Right forelimb (tissue), 1 donor: ENCODE results near the gene BDNF.

Experiments
- DNase-seq: peaks from one replicate; pipeline ENCODE4 v3.0.0-alpha.2; 2018

The BDNF gene

DNA sequence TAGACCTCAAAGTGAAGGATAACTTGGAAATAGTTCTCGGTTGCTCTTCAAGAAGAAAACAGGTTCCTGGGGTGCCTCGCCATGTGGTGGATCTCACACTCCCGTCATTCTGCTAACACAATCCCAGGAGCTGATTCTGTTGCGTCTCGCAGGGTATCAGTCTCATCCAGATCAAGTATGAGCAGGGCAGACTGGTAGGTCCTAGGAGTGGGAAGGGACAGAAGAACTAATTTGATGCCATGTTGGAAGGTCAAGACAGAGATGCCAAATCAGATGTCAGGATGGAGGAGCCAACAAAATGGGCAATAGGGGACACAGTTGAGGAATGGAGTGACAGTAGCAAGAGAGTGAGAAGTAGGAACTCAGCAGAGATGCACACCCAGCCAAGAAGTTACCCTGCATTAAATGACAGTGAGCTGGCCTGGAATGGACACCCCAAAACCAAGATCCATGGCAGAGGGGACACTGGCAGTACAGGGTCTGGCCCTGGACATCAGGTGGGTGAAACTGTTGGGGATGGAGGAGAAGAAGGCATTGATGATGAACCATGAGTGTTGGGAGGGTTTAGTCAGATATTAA lies 76.2 kb downstream of the BDNF start:
- DNase-seq: no peak

DNA sequence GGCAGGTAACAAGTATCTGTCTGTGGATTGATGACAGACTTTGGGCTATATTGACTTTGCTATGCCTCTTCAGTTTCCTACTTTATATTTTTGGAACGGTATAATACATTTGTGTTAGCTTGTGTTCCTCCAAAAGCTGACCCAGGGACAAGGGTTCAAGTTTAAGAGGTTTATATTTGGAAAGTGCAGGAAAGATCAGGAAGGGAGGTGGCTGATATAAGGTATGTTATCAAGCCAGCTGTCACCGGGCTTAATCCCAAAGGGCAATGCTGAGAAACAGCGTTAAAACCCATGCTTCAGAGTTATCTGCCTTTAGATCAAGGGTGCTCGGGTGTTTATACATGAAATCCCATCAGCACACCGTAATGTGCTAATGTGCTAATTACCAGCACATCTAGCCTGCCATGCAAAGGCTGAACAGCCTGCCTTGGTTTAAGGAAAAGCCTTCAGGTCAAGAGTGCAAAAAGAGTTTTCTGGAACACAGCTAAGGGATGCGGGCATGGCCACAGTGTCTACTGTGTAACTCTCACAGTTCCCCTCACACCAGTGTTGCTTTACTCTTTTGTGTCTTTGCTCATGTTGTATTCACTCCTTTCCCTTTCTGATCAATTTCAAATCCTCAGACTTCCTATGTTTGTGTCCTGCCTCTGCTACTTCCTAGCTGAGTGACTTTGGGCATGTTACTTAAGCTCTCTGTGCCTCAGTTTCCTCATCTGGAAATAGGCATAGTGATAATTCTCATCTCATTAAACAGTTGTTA lies 77.5 kb downstream of the BDNF start:
- no peak for DNase-seq

DNA sequence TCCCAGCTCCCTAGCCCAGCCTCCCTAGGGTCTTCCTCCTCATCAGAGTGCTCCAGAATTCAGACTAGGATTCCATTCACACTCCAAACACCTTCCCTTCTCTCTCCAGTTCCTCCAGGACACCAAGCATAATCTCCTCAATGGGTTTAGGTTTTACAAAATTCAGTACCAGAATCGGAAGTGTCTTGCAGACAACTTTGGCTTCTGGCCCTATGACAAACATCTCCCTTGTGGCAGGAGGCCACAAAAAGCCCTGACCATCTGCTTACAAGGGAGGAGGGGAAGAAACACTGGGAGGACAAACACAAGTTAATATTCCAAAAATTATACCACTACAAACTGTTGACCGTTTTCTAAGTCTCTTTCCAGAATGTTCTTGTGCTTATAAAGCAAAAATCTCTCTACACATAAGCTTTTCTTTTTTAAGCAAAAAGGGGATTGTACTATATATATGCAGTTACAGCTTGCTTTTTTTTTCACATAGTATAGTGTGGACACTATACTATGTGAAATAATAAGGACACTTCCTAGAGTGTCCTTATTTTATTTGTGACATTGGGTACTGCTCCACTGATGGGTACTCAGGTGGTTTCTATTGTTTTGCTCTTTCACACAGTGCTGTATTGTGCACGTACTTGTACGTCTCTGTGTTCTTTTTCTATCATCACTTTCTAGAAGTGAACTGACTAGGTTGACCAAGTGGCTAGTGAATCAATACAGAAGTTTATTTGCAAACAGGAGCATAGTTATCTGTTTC lies 78.7 kb downstream of the BDNF start:
- no peak for DNase-seq

DNA sequence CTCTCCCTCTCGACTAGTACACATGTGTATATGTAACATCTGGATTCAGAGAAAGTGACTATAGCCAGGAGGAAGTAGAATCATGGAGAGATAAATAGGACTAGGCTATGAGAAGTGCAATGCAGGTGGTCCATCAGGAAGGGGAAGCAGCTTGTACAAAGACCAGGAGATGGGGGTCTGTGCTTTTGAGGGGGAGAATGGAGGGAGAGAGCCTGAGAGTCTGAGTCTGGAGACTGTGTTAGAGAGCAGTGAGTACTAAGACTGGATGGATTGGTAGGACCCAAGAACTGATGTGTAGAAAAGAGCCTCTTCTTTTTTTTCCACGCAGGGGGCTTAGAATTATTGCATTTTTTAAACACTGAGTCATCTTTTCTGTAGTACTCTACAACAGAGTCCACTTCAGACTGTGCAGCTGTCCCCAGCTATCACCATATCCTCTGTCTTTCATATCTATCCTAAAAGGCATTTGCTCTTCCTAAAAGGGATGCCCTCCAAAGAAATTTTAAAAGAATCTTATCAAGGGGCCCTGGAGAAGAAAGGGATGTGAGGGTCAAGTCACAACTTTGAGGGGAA lies 80.4 kb downstream of the BDNF start:
- no peak for DNase-seq

DNA sequence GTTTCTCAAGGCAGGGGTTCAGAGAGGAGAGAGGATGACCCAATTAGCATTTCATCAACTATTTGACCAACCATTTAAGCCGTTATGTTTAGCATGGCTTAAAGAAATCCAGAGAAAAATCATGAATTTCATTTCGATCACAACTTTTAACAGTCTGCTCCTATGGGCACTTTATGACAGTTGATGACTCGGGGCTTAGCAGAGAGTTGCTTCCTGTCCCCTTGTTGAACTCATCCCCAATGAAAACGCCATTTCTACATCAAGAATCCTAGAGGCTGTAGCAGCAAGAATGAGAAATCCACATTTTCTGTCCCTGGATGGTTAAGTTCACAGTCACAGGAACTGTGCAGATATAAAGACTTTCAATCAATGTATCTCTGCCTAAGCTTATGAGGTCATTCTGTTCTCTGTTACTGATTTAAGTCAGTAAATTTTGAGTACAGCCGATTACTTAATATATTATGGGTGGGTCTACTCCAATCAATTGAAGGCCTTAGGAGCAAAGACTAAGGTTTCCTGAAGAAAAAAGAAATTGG lies 81.1 kb downstream of the BDNF start:
- DNase-seq: no peak

DNA sequence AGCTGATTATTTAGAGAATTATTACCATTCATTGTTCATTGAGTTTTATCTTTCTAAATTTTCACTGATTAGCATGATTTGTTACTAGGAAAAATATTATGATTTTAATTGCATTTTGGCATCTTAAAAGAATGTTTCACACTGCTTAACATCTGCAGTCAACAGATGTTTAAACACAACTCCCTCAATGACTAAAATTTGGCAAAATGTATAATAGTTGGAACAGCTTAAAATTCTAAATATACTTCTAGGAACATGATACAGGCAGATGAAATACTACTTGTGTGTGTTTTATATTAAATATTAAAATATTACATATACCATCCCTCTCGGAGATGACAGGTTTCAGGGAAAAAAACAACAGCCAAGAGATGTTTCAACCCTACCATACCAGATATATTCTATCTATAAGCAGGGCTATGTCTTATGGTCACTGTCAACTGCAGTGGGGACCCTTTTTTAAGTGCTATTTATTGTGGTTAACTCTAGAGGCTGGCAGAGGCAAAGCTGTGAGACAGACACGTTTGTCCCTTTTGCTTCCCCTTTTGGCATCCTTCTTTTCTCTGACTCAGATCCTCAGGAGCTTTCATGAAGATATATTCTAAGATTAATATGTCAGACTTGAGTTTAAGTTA lies 81.9 kb downstream of the BDNF start:
- no peak for DNase-seq

DNA sequence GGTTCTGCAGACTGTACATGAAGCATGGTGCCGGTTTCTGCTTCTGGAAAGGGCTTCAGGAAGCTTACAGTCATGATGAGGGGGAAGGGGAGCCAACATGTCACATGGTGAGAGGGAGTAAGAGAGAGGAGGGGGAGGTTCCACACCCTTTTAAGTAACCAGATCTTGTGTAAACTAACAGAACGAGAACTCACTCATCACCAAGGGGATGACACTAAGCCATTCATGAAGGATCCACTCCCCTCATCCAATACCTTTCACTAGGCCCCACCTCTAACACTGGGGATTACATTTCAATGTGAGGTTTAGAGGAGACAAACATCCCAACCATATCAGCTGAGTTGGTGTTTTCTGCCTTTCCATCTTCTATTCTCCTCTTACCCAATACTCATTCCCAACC lies 83.5 kb downstream of the BDNF start:
- DNase-seq: no peak

DNA sequence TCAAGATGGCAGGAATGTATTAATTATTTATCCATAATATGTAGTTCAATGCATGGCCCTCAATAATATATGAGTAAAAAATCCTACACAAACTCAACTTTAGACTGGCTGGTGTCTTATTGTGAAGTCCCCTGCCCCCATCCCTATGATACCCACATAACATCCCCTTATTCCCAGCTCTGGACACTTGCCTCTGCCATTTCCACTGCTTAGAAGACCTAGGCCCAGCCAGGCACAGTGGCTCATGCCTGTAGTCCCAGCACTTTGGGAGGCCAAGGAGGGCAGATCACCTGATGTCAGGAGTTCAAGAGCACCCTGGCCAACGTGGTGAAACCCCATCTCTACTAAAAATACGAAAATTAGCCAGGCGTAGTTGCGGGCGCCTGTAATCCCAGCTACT lies 84.4 kb downstream of the BDNF start:
- no peak for DNase-seq

DNA sequence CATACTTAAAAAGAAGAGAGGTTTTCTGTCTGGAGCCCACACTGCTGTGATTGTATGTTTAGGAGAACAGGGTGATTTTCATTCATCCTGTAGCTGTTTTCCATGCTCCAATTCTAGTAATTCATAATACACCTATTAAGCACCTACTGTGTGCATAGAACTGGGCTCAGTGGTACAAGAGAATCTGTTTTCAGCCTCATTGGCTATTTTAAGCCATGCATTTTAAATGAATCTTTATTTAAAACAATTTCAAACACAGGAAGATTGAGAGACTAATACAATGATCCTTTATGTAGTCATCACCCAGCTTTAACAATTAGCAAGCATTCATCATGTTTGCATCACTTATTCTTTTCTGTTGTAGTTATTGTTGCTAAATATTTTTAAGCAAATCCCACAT lies 86.2 kb downstream of the BDNF start:
- no peak for DNase-seq

DNA sequence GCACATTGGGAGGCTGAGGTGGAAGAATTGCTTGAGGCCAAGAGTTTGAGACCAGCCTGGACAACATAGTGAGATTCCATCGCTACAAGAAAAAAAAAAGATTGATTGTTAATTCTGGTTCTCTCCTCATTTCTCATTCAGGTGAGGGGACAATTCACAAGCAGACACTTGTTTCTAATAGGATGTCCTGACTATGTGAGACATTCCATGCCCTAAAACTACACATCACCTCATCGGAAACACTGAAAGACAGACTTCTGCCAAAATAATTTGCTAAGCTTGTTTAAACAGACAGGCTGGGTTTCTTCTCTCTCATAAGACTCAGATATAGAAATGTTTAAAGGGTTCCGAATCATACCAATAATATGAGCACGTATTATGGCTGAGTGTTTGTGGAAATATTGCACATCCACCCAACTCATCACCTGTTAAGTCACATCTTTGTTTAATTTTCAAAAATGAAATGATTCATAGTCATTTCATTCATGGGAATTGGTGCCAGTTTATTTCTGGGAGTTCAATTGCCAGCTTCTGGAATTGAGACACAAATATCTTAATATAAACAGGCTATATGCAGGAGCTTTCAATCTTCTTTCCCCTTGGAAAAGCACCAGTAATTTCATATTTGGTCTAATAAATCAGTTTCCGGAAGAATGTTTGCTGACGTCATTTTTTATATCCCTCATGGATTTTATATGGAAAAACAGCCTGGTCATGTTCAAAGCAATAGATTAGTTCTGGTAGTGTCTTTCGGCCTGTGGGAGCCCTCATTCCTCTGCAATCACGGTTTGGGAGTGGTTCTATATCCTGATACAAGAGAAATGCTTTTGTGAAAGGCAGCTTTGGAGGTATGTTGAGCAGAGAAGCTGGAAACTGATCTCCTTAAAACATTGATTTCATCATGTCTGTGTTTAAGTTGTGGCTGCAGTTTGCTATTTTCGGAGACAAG lies 87.0 kb downstream of the BDNF start:
- DNase-seq: no peak

DNA sequence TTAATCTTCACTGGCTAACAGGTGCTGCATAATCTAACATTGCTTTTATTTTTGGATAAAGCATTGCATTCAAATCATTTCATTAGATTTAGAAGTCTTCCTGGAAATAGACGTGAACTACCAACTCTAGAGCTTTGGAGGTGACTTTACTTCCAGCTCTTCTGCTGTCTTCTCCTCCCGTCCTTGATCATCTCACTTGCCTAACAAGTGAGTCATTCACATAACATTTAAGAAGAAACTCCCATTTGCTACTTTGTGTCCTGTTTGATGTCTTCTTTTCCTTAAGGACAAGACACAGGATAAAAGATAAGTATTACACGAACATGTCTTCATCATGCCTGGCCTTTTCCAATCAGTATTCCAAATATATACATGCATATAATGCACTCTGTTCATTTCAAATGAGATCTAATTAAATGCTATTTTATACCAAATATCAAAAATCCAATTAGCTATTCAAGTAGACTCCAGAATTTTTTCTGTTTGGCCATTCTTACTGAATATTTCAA lies 88.3 kb downstream of the BDNF start:
- no peak for DNase-seq

DNA sequence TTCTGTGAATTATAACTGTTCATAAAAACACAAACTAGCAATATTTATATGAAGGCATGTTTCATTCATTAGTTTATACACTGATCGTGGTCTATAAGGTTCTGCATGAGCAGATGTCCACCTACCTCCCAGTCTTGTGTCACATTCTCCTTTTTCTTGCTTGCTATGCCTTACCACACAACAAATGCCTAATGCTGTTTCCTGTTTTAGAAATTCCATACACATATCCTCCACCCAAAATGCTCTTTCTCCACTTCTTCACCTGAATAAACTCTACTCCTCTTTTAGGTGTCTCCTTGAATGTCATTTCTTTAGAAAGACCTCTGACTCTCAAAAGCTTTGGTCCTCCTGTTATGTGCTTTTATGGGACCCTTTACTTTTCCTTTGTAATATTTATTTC lies 88.9 kb downstream of the BDNF start:
- no peak for DNase-seq

DNA sequence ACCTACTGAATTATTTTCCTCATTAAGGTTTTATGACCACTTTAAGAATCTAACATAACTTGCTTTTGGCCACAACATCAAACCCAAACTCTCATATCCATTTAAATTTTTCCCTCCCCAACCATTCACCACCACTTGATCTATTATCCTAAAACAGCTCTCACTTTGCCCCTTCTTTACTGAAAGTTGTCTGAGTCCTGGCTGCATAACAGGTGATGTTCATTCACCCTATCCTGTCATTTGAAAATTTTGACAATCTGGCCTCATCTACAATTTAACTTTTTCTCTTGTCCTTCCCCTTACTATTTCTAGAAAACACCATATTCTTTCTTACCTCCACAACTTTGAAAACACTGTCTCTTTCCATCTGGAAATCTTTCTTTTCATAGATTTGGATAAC lies 89.3 kb downstream of the BDNF start:
- DNase-seq: no peak

DNA sequence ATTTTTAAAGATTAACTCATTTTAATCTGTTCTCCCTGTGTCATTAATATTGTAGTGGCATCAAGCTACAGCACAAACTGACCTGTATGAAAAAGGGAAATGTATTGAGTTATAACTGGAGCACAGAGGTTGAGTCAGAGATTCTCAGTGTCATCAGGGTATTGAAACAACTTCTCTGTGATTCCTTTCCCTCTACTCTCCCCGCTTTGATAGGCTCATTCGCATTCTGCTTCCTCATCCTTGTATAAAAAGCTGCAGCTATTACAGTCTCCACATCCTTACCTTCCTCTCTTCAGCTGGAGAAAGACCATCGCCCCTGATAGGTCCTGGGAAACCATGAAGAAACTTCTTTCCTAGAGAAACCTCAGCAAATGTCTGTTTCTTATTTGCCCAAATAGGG lies 90.0 kb downstream of the BDNF start:
- no peak for DNase-seq

DNA sequence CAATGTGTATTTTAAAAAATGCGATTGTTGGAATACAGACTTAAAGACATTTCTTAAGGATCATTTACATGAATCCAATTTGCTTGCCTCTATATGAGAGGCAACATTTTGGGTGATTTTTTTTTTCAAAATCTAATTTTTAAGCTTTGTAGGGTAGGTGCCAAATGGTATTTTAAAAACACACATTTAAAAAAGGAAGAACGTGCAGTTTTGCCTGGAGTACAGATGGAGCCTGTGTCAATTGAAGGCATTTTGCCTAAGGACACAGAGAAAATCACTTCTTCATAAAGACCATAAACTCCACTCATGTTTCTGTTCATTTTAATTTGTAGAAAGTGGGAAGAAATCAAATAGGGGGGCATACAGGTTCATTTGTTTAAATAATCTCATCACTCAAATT lies 91.3 kb downstream of the BDNF start:
- DNase-seq: no peak

DNA sequence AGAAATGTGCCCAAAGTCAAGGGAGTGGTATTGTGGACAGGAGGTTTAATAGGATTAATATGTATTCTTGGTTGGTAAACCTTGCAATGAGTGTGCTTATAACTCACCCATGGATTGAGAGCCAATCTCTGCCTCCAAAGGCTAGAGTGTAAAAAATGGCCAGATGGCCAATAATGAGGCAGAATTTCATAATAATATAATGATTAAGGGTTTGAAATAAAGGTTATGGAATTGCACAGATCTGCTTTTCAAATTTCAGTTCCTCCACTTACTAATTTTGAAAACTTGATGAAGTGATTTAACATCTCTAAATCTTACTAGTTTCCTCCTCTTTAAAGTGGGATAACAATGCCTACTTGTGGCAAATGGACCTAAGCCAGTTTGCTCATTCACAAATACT lies 94.8 kb downstream of the BDNF start:
- DNase-seq: no peak
